Anterior cingulate cortex (tissue), 58 donors: ENCODE measurements around the gene GALM.
"Not testable (repeated sequence)": the region's sequence is repeated elsewhere in the genome, so short reads cannot be mapped to it uniquely, and the experiment has no call there.

Experiments used
- DNase-seq, 58 donors: peaks; one replicate each; lab custom pipeline; 2025; lab: John Stamatoyannopoulos, UW

The GALM gene

GRCh38 chr2:38706846-38707345 is 41.0 kb downstream of the GALM start:
- no peak for DNase-seq

GRCh38 chr2:38708491-38708890 is 42.6 kb downstream of the GALM start:
- DNase-seq: not testable (repeated sequence)

- DNase-seq: no peak
Measured at GRCh38 chr2:38708900-38709566, 43.1 kb downstream of the GALM start.

- DNase-seq: no peak
Measured at GRCh38 chr2:38709567-38710194, 43.8 kb downstream of the GALM start.

- DNase-seq: no peak
Measured at GRCh38 chr2:38711558-38711957, 45.6 kb downstream of the GALM start.

GRCh38 chr2:38712413-38712812 is 46.5 kb downstream of the GALM start:
- no peak for DNase-seq

- DNase-seq: no peak
Measured at GRCh38 chr2:38712871-38713270, 47.0 kb downstream of the GALM start.

- DNase-seq: no peak
Measured at GRCh38 chr2:38713338-38713737, 47.4 kb downstream of the GALM start.

GRCh38 chr2:38714941-38715340 is 49.0 kb downstream of the GALM start:
- not testable (repeated sequence) for DNase-seq

GRCh38 chr2:38716185-38716584 is 50.3 kb downstream of the GALM start:
- no peak for DNase-seq

- no peak for DNase-seq
Measured at GRCh38 chr2:38718601-38719000, 52.7 kb downstream of the GALM start.

- DNase-seq: no peak
Measured at GRCh38 chr2:38719706-38720105, 53.8 kb downstream of the GALM start.

- DNase-seq: peak in 43 of 58 donors; percentile 2 to 75 (median 26)
Measured at GRCh38 chr2:38720613-38721241, 54.8 kb downstream of the GALM start.

GRCh38 chr2:38722271-38723061 is 56.6 kb downstream of the GALM start:
- DNase-seq: no peak

GRCh38 chr2:38723173-38723572 is 57.3 kb downstream of the GALM start:
- no peak for DNase-seq

- no peak for DNase-seq
Measured at GRCh38 chr2:38727661-38728060, 61.7 kb downstream of the GALM start.

- no peak for DNase-seq
Measured at GRCh38 chr2:38728694-38729093, 62.8 kb downstream of the GALM start.

- DNase-seq: no peak
Measured at GRCh38 chr2:38731090-38731489, 65.2 kb downstream of the GALM start.

- no peak for DNase-seq
Measured at GRCh38 chr2:38731684-38732221, 65.8 kb downstream of the GALM start.

GRCh38 chr2:38733300-38733971 is 67.5 kb downstream of the GALM start:
- DNase-seq: no peak
